ENCODE measurements around the gene PTPRN2. TPM values are rescaled to one million over a fixed set of nuclear protein-coding genes. Genes with fewer than 3 reads are reported as not detected.

Gene PTPRN2
- polyA plus RNA-seq, 1 of the 3 experiments (the other 2 are of a cell fraction) = 4.0 TPM

DNA sequence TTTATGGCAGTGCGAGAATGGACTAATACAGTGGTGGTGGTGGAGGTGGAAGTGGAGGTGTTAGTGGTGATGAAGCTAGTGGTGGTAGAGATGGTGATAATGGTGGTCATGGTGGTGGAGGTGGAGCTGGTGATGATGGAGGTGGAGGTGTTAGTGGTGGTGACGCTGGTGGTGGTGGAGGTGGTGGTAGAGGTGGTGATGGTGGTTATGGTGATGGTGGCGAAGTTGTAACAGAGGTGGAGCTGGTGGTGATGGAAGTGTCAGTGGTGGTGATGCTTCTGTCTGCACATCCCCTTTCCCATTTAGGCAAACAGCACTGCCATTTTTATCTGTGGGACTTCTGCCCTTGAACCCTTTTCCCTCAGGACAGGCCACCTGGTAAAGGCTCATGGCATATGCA, 7.4 kb upstream of the PTPRN2 start:
- POLR2A ChIA-PET = no interaction called here
- Histone ChIP-seq H3K79me2 (ENCODE audit: insufficient read depth) (no peaks in the 10 kb centered on the region), H2AFZ (ENCODE audit: low read depth) (no peak overlapping the region), H3K27me3 (ENCODE audit: insufficient read depth) (no peaks in the 10 kb centered on the region), H3K9me3 (no peaks in the 10 kb centered on the region), H3K4me3 (ENCODE audit: low read depth in 2 of 2, low read length in 1 of 2) (no peak overlapping the region), H4K20me1 (ENCODE audit: insufficient read depth) (no peaks in the 10 kb centered on the region), H3K4me2 (no peak overlapping the region), H3K9me2 (no peaks in the 10 kb centered on the region), H3K9ac (no peak overlapping the region), H3K27ac (ENCODE audit: low read depth in 2 of 2, low read length in 1 of 2) (no peak overlapping the region), H3K4me1 (ENCODE audit: control insufficient read depth in 1 of 2, insufficient read depth in 2 of 2, low read depth in 1 of 2, low read length in 1 of 2) (no peaks in the 10 kb centered on the region; a peak in 1 of 4 replicates), H3F3A (replicated peaks; ENCODE audit: insufficient read depth) (no peaks in the 10 kb centered on the region), H3K36me3 (replicated peaks in 1 of 2; ENCODE audit: control insufficient read depth in 1 of 2, insufficient read depth in 2 of 2, low read length in 1 of 2) (no peaks in the 10 kb centered on the region)
- CTCF ChIA-PET = no interaction called here
- no peak for DNase-seq
- WGBS (ENCODE audit: low lambda C conversion rate) = 31% methylated on average over 3 of the region's 3 CpGs
- TF ChIP-seq, protein P1, sequence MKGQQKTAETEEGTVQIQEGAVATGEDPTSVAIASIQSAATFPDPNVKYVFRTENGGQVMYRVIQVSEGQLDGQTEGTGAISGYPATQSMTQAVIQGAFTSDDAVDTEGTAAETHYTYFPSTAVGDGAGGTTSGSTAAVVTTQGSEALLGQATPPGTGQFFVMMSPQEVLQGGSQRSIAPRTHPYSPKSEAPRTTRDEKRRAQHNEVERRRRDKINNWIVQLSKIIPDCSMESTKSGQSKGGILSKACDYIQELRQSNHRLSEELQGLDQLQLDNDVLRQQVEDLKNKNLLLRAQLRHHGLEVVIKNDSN (IDR thresholded peaks at IDR 0.05; ENCODE audit: borderline replicate concordance, low read depth) = no peak
- TF ChIP-seq TAF1 (IDR thresholded peaks at IDR 0.05; ENCODE audit: borderline replicate concordance, low read depth, low read length) (no peak), GATA2 (CRISPR knock-in tag; IDR thresholded peaks at IDR 0.05) (no peak), TCF12 (IDR thresholded peaks at IDR 0.05) (no peak), JUND (IDR thresholded peaks at IDR 0.05) (no peak), SMC3 (IDR thresholded peaks at IDR 0.05; ENCODE audit: low read depth, low read length) (no peak), MXI1 (IDR thresholded peaks at IDR 0.05; ENCODE audit: low read depth, low read length) (no peak), FOXM1 (IDR thresholded peaks at IDR 0.05; ENCODE audit: low read depth) (no peak), GABPA (IDR thresholded peaks at IDR 0.05; ENCODE audit: low read depth) (no peak), RAD21 (IDR thresholded peaks at IDR 0.05; ENCODE audit: low read length) (no peak), FOXJ3 (CRISPR knock-in tag; IDR thresholded peaks at IDR 0.05) (no peak), CHD2 (IDR thresholded peaks at IDR 0.05; ENCODE audit: low read length, partially characterized antibody) (no peak), EP300 (IDR thresholded peaks at IDR 0.05; ENCODE audit: borderline replicate concordance in 1 of 2, low read depth in 1 of 2, low read length in 1 of 2) (no peak), FOSL2 (IDR thresholded peaks at IDR 0.05; ENCODE audit: borderline replicate concordance, low read depth) (no peak), NFIC (IDR thresholded peaks at IDR 0.05; ENCODE audit: borderline replicate concordance) (no peak), YY1 (IDR thresholded peaks at IDR 0.05; ENCODE audit: low read depth) (no peak), ELF1 (IDR thresholded peaks at IDR 0.05) (no peak)
- TF ChIP-seq, protein P2, sequence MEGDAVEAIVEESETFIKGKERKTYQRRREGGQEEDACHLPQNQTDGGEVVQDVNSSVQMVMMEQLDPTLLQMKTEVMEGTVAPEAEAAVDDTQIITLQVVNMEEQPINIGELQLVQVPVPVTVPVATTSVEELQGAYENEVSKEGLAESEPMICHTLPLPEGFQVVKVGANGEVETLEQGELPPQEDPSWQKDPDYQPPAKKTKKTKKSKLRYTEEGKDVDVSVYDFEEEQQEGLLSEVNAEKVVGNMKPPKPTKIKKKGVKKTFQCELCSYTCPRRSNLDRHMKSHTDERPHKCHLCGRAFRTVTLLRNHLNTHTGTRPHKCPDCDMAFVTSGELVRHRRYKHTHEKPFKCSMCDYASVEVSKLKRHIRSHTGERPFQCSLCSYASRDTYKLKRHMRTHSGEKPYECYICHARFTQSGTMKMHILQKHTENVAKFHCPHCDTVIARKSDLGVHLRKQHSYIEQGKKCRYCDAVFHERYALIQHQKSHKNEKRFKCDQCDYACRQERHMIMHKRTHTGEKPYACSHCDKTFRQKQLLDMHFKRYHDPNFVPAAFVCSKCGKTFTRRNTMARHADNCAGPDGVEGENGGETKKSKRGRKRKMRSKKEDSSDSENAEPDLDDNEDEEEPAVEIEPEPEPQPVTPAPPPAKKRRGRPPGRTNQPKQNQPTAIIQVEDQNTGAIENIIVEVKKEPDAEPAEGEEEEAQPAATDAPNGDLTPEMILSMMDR (IDR thresholded peaks at IDR 0.05) = no peak
- TF ChIP-seq, protein P3, sequence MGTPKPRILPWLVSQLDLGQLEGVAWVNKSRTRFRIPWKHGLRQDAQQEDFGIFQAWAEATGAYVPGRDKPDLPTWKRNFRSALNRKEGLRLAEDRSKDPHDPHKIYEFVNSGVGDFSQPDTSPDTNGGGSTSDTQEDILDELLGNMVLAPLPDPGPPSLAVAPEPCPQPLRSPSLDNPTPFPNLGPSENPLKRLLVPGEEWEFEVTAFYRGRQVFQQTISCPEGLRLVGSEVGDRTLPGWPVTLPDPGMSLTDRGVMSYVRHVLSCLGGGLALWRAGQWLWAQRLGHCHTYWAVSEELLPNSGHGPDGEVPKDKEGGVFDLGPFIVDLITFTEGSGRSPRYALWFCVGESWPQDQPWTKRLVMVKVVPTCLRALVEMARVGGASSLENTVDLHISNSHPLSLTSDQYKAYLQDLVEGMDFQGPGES (IDR thresholded peaks at IDR 0.05; ENCODE audit: low read depth, low read length) = no peak
- TF ChIP-seq, protein P4, sequence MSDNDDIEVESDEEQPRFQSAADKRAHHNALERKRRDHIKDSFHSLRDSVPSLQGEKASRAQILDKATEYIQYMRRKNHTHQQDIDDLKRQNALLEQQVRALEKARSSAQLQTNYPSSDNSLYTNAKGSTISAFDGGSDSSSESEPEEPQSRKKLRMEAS (IDR thresholded peaks at IDR 0.05; ENCODE audit: low read depth) = no peak
